HG02852 (cell line): Measurements from ENCODE around the gene ABCC1.
"Not testable (repeated sequence)": the region's sequence is repeated elsewhere in the genome, so short reads cannot be mapped to it uniquely, and the experiment has no call there.

Experiments used
- ATAC-seq: cut with Tn5 transposase; IDR thresholded peaks from one replicate; pipeline ENCODE4 v1.9.1; 2021; ENCODE audit warnings: mild to moderate bottlenecking, moderate library complexity; ENCODE audit not compliant: unreplicated experiment

ABCC1 gene

DNA sequence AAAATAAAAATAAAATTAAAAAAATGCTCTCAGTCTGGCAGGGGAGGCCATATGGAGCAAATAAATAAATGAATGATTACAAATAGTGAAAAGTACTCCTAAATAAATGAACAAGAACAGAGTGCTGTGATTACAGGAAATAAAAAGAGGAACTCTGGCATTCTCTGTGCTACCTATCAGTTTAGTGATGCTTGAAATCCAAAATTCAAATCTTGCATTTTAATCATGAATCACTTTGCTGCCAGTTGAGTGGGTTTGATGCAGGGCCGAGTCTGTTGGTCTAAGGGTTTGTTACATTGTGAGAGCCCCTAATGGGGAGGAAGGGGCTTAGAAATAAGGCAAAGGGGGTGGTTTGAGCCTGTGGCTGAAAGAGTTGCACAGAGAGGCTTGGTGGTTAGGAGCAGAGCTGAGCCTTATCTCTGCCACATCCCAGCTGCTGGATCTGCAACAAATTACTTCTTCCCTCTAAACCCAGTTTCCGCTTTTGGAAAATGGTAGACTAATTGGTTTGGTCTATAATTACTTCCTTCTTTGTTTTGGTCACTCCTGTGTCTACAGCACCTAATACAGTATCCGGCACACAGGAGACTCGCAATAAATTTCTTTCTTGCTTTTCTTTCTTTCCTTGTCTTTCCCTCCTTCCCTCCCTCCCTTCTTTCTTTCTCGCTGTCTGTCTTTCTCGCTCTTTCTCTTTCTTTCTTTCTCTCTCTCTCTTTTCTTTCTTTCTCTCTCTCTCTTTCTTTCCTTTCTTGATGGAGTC, 6.3 kb upstream of the ABCC1 start:
- ATAC-seq, result no peak

DNA sequence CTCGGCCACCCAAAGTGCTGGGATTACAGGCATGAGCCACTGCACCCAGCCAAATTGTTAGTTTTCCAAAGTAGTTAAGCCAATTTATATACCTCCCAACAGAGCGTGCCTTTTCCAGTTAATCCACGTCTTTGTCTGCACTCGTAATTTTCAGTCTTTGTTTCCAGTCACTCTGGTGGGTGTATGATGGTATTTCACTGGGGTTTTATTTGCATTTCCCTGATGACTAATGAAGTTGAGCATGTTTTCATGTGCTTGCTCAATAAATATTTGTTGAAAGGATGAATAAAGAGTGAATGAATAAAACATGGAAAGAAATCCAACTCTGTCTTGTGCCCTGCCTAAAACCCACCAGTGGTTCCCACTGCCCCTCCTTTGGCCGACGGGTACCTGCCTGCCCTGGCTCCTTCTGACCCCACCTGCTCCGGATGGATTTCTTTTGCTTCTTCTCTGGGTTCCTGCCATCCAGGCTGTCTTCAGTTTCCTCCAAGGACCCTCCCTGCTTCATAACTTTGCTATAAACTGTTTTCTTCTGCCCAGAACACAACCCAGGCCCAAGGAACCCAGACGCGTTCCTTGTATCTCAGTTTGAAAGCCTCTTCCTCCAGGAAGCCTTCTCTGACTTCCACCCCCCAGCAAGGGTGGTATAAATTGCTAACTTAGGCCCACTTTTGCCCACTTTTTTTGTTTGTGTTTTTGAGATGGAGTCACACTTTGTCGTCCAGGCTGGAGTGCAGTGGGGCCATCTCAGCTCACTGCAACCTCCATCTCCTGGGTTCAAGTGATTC, 3.0 kb upstream of the ABCC1 start:
- ATAC-seq, result no peak

DNA sequence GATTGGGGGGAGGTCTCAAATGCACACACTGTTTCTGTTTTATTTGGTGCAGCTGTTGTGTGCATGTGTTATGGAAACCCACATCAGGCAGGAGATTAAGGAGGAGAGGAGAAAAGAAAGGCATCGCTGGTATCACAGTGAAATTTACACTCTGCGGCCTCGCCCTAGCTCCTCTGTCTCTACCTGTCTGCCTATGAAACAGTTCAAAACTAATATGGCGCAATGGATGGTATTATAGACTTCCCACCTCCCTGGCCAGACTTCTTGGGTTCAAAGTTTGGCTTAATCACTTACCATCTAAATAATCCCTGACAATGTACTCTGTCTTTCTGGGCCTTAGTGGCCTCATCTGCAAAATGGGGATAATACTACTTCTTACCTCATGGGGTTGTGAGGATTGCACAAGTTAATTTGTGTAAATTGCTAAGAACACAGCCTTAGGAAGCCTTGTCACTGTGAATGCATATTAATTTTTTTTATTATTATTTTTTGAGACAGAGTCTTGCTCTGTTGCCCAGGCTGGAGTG, 1.4 kb upstream of the ABCC1 start:
- ATAC-seq, result no peak

DNA sequence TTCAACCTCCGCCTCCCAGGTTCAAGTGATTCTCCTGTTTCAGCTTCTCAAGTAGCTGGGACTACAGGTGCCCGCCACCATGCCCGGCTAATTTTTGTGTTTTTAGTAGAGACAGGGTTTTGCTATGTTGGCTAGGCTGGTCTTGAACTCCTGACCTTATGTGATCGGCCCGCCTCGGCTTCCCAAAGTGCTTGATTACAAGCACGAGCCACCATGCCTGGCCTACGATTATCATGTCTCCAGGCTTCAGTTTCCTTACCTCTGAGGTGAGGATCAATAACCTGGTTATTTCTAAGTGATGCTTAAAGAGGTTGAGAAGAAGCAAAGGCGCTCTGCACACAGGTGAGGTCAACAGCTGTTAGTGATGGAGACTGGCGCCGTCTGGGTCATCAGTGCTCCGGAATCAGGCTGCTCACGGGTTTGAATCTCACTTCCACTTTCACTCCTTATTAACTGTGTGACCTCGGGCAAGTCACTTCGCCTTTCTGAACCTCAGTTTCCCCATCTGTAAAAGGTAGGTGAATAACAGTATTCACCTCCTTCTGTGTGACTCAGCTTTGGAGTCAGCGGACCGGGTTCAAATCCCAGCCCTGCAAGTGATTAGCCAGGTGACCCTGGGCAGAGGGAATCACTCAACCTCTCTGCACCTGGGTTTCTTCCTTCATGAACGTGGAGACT, 745 bp upstream of the ABCC1 start:
- peak; percentile 38 for ATAC-seq

DNA sequence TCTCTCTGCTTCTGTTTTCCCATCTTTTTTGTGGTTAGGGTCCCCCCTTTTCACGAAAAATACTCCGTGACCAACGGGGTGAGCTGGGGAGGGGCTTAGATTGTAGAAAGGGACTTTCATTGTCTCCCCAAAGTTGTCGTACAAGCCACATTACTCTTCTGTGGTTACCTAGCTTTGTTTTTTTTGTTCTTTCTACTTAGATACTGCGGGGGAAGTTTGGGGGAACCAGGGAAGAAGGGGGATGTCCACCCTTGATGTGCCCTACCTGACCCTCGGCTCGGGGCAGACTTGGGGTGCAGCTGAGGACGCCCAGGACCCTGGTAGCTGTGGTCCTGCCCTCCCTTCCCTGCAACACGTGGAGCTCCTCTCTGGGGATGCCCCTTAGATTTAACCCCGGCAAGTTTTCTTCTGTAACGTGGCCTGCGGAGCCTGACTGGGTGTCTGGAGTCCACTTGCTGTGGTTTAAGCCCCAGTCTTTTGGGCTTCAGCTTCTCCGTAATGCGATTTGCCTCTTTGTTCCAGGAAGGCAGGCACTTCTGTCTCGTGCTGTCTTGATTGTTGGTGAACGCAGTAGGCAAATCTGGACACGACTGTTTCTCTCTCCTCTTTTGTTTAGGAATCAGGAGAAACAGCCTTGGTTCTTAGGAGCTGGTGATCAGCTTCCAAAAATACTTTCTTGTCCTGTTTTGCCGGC, 892 bp downstream of the ABCC1 start:
- peak; percentile 21 for ATAC-seq

DNA sequence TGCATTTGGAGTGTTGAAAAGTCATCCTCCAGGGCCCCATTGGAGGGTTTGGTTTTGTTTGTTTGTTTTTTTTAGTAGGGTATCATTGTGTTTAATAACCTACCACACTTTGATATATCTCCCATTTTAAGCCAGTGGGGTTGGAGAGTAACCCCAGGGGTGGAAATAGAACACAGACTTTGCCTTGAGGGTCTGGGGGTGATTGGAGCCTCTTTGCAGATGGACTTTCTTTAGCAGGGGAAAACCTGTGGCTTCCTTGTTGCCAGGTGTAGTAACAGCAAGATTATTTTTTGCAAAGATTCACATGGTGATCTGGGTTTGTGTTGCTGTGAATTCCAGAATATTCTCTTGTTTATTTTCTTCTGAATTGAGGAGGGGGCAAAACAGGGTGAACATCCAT, 1.5 kb downstream of the ABCC1 start:
- no peak for ATAC-seq

DNA sequence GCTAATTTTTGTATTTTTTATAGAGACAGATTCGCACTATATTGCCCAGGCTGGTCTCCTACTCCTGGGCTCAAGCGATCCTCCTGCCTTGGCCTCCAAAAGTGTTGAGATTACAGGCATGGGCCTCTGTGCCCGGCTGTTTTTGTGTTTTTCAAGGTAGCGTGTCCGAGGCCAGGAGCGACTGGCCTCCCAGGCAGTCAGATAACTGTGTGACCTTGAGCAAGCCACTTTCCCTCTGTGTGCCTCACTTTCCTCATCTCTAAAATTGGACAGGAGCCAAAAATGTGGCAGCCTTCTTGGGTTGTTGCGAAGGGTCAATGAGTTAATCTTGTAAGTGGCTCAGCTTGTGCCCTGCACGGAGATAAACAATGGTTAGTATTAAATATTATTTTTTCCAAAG, 2.4 kb downstream of the ABCC1 start:
- ATAC-seq, result no peak

DNA sequence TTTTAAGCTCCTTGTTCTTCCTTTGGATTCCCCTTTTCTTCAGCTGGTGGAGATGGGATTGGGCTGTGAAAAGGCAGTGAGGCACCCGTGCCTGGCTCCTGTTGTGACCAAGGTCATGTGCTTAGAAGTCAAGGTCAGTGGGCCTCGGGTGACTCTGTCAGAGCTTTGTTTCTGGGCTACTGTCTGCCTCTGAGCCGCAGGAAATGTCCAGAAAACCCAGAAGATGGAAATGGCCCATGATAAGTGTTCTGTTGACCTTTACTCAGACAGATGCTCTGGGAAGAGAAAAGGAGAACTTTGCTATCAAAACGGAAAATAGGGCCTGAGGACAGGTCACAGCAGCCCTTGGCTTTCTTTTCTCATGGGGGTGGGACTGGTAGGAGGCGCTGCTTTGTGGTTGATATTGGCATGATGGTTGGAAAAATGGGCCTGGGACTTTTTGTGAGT, 2.9 kb downstream of the ABCC1 start:
- ATAC-seq, result no peak

DNA sequence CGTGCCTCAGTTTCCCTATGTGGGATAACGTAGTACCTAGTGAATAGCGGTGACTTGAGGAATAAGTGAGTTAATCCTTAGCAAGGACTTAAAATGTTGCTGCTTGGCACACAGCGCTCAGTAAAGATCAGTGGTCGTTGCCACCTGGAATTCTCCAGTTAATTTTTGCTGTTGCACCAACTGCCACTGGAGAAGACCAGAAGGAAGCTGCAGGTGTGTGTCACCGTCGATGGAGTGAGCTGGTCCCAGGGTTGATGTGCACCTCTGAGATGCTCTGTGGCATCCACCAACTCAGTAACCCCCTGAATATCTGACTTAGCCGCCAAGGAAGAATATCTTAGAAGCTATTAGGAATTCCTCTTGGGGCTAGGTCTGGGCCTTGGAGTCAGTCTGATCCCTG, 4.1 kb downstream of the ABCC1 start:
- no peak for ATAC-seq

DNA sequence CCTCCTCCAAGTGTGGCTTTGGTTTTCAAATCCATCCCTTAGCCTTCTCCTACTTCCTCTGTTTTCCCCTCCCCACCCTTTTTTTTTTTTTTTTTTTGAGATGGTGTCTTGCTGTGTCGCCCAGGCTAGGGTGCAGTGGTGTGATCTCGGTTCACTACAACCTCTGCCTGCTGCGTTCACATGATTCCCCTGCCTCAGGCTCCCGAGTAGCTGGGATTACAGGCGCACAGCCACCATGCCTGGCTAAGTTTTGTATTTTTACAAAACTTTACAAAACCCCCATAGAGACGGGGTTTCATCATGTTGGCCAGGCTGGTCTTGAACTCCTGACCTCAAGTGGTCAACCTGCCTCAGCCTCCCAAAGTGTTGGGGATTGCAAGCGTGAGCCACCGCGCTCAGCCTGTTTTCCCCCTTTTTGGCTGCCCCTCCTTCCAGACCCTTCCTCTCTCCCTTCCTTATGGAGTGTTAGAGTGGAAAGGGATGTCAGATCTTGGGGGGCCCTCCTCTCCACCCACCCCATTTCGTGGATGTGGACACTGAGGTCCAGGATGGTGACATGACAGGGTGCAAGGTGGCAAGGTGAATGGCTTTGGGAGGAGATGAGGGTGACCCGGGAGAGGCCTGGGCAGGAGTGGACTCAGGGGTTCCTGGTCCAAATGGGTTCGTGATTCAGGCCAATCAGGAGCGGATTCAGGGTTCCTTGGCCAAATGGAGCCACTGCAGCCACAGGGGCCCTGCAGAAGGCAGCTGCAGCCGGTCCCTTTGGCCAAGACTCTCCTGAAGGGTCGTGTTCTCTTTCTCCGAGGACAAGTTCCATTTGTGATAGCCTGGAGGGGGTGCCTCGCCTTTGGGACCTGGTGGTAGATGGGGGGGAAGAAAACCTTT, 4.8 kb downstream of the ABCC1 start:
- ATAC-seq, result no peak

DNA sequence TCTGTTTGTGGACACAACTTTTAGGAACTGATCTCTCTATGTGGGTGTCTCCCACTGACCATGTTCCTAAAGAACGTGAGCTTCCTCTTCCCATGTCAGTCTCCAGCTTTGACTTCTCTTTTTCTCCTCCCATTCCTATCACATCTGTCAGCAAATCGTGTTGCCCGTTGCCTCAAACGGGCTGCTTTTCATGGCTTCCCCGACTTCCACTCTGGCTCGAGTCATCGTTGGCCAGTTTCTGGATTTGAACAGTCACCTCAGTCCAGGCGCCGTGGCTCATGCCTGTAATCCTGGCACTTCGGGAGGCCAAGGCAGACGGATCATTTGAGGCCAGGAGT, 5.4 kb downstream of the ABCC1 start:
- no peak for ATAC-seq

DNA sequence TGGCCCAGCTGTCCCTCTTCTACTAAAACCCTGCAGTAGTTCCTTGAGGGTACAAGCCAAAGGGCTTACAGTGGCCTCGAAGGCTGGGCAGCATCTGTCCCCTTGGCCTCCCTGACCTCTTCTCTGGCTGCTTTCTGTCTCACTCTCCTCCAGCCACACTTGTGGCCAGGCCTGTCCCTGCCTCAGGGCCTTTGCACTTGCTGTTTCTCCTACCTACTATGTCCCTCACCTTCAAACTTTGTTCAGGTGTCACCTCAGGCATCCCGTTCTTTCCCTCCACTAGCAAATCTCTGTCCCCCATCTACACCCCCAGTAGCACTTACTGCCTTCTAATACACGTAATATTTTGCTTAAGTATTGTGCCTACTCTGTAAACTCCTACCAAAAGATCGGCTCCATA, 6.0 kb downstream of the ABCC1 start:
- no peak for ATAC-seq

DNA sequence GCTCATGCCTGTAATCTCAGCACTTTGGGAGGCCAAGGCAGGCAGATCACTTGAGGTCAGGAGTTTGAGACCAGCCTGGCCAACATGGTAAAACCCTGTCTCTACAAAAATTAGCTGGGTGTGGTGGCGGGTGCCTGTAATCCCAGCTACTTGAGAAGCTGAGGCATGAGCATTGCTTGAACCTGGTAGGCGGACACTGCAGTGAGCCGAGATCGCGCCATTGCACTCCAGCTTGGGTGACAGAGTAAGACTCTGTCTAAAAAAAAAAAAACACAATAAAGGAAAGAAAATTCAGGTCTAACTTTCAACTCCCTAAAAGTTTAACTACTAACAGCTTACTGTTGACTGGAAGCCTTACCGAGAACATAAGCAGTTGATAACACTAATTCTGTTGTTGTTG, 6.7 kb downstream of the ABCC1 start:
- ATAC-seq, result not testable (repeated sequence)

DNA sequence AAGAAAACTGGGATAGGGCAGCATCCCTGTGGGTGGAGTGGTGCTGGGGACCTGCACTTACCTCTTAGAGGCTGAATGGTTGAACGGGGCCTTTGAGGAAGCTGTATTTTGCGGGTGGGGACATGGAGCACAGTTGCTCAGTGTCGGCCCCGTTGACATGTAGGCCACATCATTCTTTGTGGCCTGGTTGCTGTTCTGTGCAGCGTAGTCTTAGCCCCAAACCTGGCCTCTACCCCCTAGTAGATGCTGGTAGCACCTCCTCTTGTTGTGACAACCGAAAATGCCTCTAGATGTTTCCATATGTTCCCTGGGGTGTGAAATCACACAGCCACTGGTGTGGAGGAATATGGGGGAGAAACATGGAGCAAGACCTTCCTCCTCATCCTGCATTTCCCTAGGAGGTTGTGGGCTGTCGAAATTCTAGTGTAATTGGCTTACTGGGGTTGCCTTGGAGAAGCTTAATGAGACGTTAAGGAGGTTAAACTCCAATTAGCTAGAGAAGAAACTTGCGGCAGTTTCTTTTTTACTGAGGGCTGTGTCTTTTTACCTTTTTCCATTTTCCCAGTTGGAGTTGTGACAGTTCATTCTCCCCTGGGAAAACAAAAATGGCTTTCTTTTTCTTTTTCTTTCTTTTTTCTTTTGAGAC, 9.4 kb downstream of the ABCC1 start:
- no peak for ATAC-seq

DNA sequence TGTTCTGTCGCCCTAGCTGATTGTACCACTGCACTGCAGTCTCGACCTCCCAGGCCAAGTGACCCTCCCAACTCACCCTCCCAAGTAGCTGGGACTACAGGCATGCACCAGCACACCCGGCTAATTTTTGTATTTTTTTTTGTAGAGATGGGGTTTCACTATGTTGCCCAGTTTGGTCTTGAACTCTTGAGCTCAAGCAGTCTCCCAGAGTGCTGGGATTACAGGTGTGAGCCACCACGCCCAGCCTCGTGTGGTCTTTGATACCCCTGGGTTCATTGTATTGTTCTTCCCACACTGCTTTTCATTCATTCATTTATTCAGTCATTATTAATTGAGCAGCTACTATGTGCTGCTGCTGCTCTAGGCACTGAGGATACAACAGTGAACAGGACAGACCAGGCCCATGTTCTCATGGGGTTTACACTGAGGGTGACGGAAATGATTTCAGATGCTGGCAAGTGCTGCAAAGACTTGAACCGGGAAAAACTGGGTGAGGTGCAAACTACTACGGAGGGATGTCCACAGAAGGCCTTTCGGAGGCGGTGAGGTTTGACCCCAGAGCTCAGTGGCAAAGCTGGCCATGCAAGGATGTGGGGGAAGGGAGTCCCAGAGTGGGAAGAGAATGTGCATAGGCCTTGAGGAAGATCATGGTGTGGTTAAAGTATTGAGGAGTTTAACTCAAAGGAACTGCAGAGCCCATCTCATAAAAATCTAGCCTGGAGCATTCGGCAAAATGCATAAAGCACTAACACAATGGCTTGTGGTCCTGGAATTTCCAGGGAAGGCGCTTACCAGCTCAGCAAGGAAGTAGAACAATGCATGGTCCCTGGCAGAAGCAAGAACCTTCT, 10.9 kb downstream of the ABCC1 start:
- no peak for ATAC-seq

DNA sequence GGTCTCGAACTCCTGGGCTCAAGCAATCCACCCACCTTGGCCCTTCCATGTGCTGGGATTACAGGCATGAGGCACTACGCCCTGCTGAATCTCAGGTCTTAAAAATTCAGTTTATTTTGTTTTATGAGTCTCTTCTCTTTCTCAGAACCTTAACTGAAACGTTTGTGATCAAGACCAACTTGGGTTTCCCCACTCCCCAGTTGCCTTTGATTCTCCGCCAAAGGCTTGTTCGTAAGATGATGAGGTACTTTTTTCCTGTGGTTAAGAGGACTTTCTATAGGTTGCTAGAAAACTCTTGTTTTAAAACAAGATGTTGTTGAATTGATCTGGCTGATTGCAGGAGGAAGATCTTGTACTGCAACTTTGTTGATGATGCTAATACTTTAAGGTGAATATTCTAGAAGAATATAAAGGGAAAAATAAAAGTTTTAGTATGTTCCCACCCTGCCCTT, 11.7 kb downstream of the ABCC1 start:
- ATAC-seq, result peak; percentile 85

DNA sequence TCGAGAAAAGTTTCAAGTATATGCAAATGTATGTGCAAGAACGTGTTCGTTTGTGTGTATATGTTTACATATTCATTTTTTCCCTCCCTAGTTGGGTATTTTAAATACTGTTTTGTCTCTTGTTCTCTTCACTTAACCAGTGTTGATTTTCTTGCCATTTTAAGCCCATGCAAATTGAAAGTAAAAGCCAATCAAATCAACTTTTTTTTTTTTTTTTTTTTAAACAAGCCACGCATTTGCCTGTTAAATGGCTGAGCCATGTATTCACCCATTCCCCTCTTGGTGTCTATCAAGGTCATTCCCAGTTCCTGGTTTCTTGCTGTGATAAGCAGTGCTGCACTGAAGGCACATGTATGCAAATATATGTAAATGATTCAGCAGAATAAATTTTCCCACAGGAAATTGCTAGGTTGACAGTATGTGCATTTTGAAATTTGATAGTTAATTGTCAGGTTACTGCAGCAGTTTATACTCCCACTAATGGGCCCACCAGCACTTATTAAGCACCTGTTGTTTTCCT, 12.2 kb downstream of the ABCC1 start:
- ATAC-seq, result peak; percentile 43

DNA sequence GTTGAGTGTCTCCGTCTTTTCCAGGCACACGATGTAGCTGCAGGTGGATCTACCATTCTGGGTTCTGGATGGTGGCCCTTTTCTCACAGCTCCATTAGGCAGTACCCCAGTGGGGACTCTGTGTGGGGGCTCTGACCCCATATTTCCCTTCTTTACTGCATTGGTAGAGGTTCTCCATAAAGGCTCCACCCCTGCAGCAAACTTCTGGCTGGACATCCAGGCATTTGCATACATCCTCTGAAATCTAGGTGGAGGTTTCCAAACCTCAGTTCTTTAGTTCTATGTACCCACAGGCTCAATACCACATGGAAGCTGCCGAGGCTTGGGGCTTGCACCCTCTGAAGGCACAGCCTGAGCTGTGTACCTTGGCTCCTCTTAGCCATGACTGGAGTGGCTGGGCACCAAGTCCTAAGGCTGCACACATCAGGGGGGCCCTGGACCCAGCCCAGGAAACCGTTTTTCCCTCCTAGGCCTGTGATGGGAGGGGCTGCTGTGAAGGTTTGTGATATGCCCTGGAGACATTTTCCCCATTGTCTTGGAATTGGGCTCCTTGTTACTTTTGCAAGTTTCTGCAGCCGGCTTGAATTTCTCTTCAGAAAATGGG, 14.0 kb downstream of the ABCC1 start:
- ATAC-seq, result no peak
